ENCODE measurements around the gene METTL14.

- TF ChIP-seq CTCF (IDR thresholded peaks at IDR 0.05) (no peak), ZFX (IDR thresholded peaks at IDR 0.05; ENCODE audit: borderline replicate concordance) (no peak)
Observed at GRCh38 chr4:118753685-118754084, 68.5 kb downstream of the METTL14 start.
